Measurements from ENCODE around the gene POLR3K. TPM values are rescaled to one million over a fixed set of nuclear protein-coding genes. Genes with fewer than 3 reads are reported as not detected.
"Not testable (repeated sequence)": the region's sequence is repeated elsewhere in the genome, so short reads cannot be mapped to it uniquely, and the experiment has no call there.

POLR3K gene
- total RNA-seq, 1 donor from 2014 or later: 9.2 TPM

DNA sequence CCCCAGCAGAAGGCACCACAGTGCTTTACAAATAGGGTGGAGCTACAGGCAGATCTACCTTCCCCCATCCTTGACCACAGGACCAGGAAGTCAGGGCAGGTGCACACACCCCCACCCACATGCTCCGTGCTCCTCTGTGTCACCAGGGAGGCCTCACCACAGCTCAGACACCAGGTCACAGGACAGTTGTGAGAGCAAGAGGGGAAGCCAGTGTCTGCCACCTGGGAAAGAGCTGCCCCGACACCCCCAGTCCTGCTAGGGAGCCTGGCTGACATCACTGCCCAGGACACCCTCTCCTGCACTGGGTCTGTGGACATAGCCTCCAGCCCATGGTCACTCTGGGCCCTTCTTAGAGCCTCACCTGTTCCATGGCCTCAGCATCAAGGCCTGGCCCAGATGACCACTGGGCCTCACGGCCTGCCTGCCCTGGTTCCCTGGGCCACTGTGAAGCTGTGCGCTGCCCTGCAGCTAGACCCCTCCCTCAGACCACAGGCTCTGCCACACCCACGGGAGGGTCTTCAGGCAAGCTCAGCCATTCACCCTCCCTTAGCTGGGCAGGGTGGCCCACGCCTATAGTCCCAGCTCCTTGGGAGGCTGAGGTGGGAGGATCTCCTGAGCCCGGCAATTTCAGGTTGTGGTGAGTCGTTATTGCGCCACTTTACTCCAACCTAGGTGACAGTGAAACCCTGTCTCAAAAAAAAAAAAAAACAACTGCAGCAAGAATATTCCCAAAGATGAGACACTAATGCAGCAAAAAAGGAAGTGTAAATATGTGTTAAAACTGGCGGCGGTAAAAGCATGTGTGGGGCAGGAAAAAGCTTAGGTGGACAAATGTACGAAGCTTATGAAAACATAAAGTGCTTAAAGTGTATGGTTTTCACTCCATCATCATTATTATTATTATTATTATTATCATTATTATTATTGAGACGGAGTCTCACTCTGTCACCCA, 14.2 kb downstream of the POLR3K start:
- H3K9ac ChIP-seq: no peak overlapping the region
- Mint-ChIP-seq H3K4me1 (no peaks in the 10 kb centered on the region), H3K27ac (no peak overlapping the region), H3K9me3 (peaks cover 3% of the 10 kb centered on the region), H3K4me3 (peak overlapping the region; percentile 52), H3K36me3 (peaks cover 31% of the 10 kb centered on the region), H3K27me3 (ENCODE audit: insufficient read depth, low read depth) (peaks cover 4% of the 10 kb centered on the region)
- no peaks in the 10 kb centered on the region for H3K36me3 ChIP-seq
- H3K27me3 ChIP-seq: no peaks in the 10 kb centered on the region
- H4K20me1 ChIP-seq (ENCODE audit: low read depth): no peaks in the 10 kb centered on the region
- no peak overlapping the region for H3K27ac ChIP-seq
- no peak overlapping the region for H2AFZ ChIP-seq (replicated peaks)
- H3K4me1 ChIP-seq: no peaks in the 10 kb centered on the region
- no peaks in the 10 kb centered on the region for H3K9me3 ChIP-seq (ENCODE audit: low read depth)
- peaks cover 2% of the 10 kb centered on the region for H3F3A ChIP-seq (ENCODE audit: low read depth)
- TF ChIP-seq EZH2 (IDR thresholded peaks at IDR 0.05): no peak
- TF ChIP-seq EZH2phosphoT487 (IDR thresholded peaks at IDR 0.05): no peak
- TF ChIP-seq, protein P1, sequence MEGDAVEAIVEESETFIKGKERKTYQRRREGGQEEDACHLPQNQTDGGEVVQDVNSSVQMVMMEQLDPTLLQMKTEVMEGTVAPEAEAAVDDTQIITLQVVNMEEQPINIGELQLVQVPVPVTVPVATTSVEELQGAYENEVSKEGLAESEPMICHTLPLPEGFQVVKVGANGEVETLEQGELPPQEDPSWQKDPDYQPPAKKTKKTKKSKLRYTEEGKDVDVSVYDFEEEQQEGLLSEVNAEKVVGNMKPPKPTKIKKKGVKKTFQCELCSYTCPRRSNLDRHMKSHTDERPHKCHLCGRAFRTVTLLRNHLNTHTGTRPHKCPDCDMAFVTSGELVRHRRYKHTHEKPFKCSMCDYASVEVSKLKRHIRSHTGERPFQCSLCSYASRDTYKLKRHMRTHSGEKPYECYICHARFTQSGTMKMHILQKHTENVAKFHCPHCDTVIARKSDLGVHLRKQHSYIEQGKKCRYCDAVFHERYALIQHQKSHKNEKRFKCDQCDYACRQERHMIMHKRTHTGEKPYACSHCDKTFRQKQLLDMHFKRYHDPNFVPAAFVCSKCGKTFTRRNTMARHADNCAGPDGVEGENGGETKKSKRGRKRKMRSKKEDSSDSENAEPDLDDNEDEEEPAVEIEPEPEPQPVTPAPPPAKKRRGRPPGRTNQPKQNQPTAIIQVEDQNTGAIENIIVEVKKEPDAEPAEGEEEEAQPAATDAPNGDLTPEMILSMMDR (IDR thresholded peaks at IDR 0.05): no peak
- no peak overlapping the region for H3K4me3 ChIP-seq
- H3K79me2 ChIP-seq (ENCODE audit: low read depth): no peaks in the 10 kb centered on the region
- H3K4me2 ChIP-seq: no peak overlapping the region
- no peak for DNase-seq (ENCODE audit: low spot score)

DNA sequence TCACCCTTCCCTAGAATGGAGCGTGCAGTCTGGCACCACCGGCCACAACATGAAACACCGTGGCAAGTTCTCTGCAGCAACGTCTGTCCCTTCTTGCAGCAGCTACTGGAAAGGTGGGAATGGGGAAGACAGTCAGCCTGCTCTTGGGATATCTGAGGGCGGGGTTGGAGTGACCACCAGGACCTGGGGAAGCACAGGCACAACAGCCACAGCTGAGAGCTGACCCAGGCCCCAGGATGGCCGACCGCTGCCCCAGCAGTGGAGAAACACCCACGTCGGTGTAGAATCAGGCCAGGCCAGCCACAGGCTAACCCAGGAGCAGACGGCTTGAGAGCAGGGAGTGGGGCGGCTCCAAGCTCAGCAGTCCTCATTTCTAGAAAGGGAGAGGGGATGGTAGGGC, 15.2 kb downstream of the POLR3K start:
- H3K36me3 Mint-ChIP-seq: peaks cover 25% of the 10 kb centered on the region
- H3K9ac ChIP-seq; DNase-seq (ENCODE audit: low spot score); H3K27ac ChIP-seq; H3K27ac Mint-ChIP-seq; H3K27me3 Mint-ChIP-seq (ENCODE audit: insufficient read depth, low read depth); H3K27me3 ChIP-seq; H3K9me3 ChIP-seq (ENCODE audit: low read depth); H2AFZ ChIP-seq (replicated peaks); H3F3A ChIP-seq (ENCODE audit: low read depth); H3K79me2 ChIP-seq (ENCODE audit: low read depth); H3K4me1 ChIP-seq; H3K4me3 ChIP-seq; H3K4me1 Mint-ChIP-seq; H3K4me2 ChIP-seq; H4K20me1 ChIP-seq (ENCODE audit: low read depth); H3K9me3 Mint-ChIP-seq; H3K4me3 Mint-ChIP-seq; H3K36me3 ChIP-seq: not testable (repeated sequence)

DNA sequence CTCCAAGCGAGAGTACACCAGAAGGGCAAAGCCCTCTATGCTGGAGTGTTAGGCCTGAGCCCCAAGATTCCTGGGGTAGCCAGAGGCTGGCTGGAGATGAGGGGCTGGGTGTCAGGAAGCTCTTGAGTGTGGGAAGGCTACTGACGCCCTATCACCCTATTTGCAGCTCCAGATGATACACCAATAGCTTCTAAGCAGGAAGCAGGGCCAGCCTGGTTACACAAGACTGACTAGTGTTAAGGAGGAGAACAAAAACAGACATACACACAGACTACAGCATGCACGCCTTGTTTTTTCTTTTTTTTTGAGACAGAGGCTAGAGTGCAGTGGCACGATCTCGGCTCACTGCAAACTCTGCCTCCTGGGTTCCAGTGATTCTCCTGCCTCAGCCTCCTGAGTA, 15.9 kb downstream of the POLR3K start:
- Mint-ChIP-seq H3K27ac (no peak overlapping the region), H3K27me3 (ENCODE audit: insufficient read depth, low read depth) (peaks cover 2% of the 10 kb centered on the region), H3K36me3 (peaks cover 19% of the 10 kb centered on the region), H3K9me3 (peaks cover 3% of the 10 kb centered on the region), H3K4me1 (no peaks in the 10 kb centered on the region), H3K4me3 (no peak overlapping the region)
- TF ChIP-seq, protein P1 (IDR thresholded peaks at IDR 0.05): no peak
- TF ChIP-seq EZH2phosphoT487 (IDR thresholded peaks at IDR 0.05) (no peak), EZH2 (IDR thresholded peaks at IDR 0.05) (no peak)
- no peak for DNase-seq (ENCODE audit: low spot score)
- H3K4me1 ChIP-seq: no peaks in the 10 kb centered on the region
- H3K4me2 ChIP-seq: no peak overlapping the region
- H3K79me2 ChIP-seq (ENCODE audit: low read depth): no peaks in the 10 kb centered on the region
- H4K20me1 ChIP-seq (ENCODE audit: low read depth): no peaks in the 10 kb centered on the region
- no peak overlapping the region for H2AFZ ChIP-seq (replicated peaks)
- peaks cover 2% of the 10 kb centered on the region for H3F3A ChIP-seq (ENCODE audit: low read depth)
- H3K9ac ChIP-seq: no peak overlapping the region
- no peak overlapping the region for H3K4me3 ChIP-seq
- no peaks in the 10 kb centered on the region for H3K27me3 ChIP-seq
- no peak overlapping the region for H3K27ac ChIP-seq
- no peaks in the 10 kb centered on the region for H3K36me3 ChIP-seq
- H3K9me3 ChIP-seq (ENCODE audit: low read depth): no peaks in the 10 kb centered on the region

- H3K27me3 Mint-ChIP-seq (ENCODE audit: insufficient read depth, low read depth): peaks cover 2% of the 10 kb centered on the region
- DNase-seq (ENCODE audit: low spot score): no peak
- no peaks in the 10 kb centered on the region for H3K4me1 ChIP-seq
- H3K9ac ChIP-seq: no peak overlapping the region
- H3K4me3 ChIP-seq: no peak overlapping the region
- no peaks in the 10 kb centered on the region for H4K20me1 ChIP-seq (ENCODE audit: low read depth)
- peaks cover 2% of the 10 kb centered on the region for H3F3A ChIP-seq (ENCODE audit: low read depth)
- no peak overlapping the region for H3K27ac Mint-ChIP-seq
- TF ChIP-seq EZH2phosphoT487 (IDR thresholded peaks at IDR 0.05) (no peak), EZH2 (IDR thresholded peaks at IDR 0.05) (no peak)
- TF ChIP-seq, protein P1 (IDR thresholded peaks at IDR 0.05): no peak
- H3K4me1 Mint-ChIP-seq: no peaks in the 10 kb centered on the region
- H3K79me2 ChIP-seq (ENCODE audit: low read depth): no peaks in the 10 kb centered on the region
- peaks cover 10% of the 10 kb centered on the region for H3K36me3 Mint-ChIP-seq
- no peak overlapping the region for H3K4me3 Mint-ChIP-seq
- H3K27ac ChIP-seq: no peak overlapping the region
- no peaks in the 10 kb centered on the region for H3K9me3 ChIP-seq (ENCODE audit: low read depth)
- H3K4me2 ChIP-seq: no peak overlapping the region
- no peaks in the 10 kb centered on the region for H3K27me3 ChIP-seq
- no peaks in the 10 kb centered on the region for H3K9me3 Mint-ChIP-seq
- H3K36me3 ChIP-seq: no peaks in the 10 kb centered on the region
- no peak overlapping the region for H2AFZ ChIP-seq (replicated peaks)
These were observed 16.9 kb downstream of the POLR3K start for GRCh38 chr16:36336-36984.

Measured in neural progenitor cell (in vitro differentiated cells).